ENCODE results near the gene IPP.

DNA sequence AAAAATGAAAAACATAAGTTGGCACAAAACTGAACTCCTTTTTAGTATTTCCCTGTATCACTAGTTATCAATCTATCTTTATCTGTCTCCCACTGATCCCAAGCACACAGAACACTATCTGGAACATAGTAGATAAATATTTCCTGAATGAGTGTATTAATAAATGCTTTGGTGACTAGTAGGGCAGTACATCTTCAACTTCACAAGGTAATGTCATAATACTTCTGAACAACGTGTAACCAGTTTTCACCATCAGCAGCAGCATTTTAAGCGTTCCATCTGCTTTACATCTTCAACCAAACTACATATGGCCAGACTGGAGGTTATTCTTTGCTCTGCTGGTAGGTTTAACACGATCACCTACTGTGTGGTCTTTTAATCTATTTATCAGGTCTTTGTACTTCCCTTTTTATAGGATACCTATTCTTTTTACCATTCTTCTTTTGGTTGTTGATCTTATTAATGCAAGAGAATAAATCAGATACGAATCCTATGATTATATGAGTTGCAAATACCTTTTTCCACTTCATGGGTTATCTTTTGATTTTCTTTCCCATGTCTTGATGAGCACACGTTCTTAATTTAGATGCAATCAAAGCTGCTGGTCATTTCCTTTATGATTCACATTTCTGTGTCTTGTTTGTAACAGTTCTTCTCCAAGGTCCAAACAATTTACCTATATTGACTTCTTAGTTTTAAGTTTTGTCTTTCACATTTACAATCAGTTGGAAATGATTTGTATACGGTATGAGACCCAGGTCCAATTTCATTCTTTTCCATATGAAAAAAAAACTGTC is 80.4 kb downstream of the IPP start:
- TF ChIP-seq, protein P1, sequence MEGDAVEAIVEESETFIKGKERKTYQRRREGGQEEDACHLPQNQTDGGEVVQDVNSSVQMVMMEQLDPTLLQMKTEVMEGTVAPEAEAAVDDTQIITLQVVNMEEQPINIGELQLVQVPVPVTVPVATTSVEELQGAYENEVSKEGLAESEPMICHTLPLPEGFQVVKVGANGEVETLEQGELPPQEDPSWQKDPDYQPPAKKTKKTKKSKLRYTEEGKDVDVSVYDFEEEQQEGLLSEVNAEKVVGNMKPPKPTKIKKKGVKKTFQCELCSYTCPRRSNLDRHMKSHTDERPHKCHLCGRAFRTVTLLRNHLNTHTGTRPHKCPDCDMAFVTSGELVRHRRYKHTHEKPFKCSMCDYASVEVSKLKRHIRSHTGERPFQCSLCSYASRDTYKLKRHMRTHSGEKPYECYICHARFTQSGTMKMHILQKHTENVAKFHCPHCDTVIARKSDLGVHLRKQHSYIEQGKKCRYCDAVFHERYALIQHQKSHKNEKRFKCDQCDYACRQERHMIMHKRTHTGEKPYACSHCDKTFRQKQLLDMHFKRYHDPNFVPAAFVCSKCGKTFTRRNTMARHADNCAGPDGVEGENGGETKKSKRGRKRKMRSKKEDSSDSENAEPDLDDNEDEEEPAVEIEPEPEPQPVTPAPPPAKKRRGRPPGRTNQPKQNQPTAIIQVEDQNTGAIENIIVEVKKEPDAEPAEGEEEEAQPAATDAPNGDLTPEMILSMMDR (IDR thresholded peaks at IDR 0.05) = no peak
- no peak for TF ChIP-seq POLR2A (IDR thresholded peaks at IDR 0.05)
